ENCODE data around the gene WDR45B.

Gene WDR45B

GRCh38 chr17:82677353-82677925 lies 29.2 kb upstream of the WDR45B start:
- no peak for DNase-seq

- DNase-seq, result no peak
Measured at GRCh38 chr17:82675476-82676245, 27.4 kb upstream of the WDR45B start.

- no peak for DNase-seq
Measured at GRCh38 chr17:82674656-82675475, 26.6 kb upstream of the WDR45B start.

- DNase-seq, result no peak
Measured at GRCh38 chr17:82670661-82671450, 22.6 kb upstream of the WDR45B start.

- peak in 2 of 5 donors; percentile 20 to 40 for DNase-seq
Measured at GRCh38 chr17:82668631-82669099, 20.4 kb upstream of the WDR45B start.

GRCh38 chr17:82668024-82668630 lies 19.9 kb upstream of the WDR45B start:
- no peak for DNase-seq

GRCh38 chr17:82667668-82668000 lies 19.4 kb upstream of the WDR45B start:
- no peak for DNase-seq

- DNase-seq, result no peak
Measured at GRCh38 chr17:82666931-82667667, 18.9 kb upstream of the WDR45B start.

GRCh38 chr17:82665891-82666290 lies 17.6 kb upstream of the WDR45B start:
- no peak for DNase-seq

- DNase-seq, result no peak
Measured at GRCh38 chr17:82665217-82665616, 17.0 kb upstream of the WDR45B start.

GRCh38 chr17:82664701-82665182 lies 16.5 kb upstream of the WDR45B start:
- no peak for DNase-seq

GRCh38 chr17:82664276-82664575 lies 16.0 kb upstream of the WDR45B start:
- no peak for DNase-seq

GRCh38 chr17:82663381-82664275 lies 15.4 kb upstream of the WDR45B start:
- no peak for DNase-seq

GRCh38 chr17:82662711-82663261 lies 14.5 kb upstream of the WDR45B start:
- no peak for DNase-seq

GRCh38 chr17:82661717-82662683 lies 13.8 kb upstream of the WDR45B start:
- no peak for DNase-seq

GRCh38 chr17:82659886-82660285 lies 11.6 kb upstream of the WDR45B start:
- DNase-seq, result no peak

GRCh38 chr17:82658796-82659452 lies 10.7 kb upstream of the WDR45B start:
- DNase-seq, result no peak

- no peak for DNase-seq
Measured at GRCh38 chr17:82658331-82658730, 10.1 kb upstream of the WDR45B start.

- DNase-seq, result no peak
Measured at GRCh38 chr17:82657926-82658325, 9.7 kb upstream of the WDR45B start.
